H1 (cell line): Measurements from ENCODE around the gene IQCH. TPM values are rescaled to one million over a fixed set of nuclear protein-coding genes. Genes with fewer than 3 reads are reported as not detected.

Experiments used
- CTCF ChIA-PET: fragments of 300-600 bp; sonication (Branson Sonifier 250); formaldehyde crosslinking; loops from one replicate; lab custom pipeline; 2021; ENCODE audit not compliant: partially characterized antibody; lab: Charles Lee
- POLR2A ChIA-PET: fragments of 300-600 bp; sonication (Branson Sonifier 250); formaldehyde crosslinking; loops from one replicate; lab custom pipeline; 2021; ENCODE audit warnings: inconsistent platforms; ENCODE audit not compliant: partially characterized antibody; lab: Charles Lee
- DNase-seq, 2 experiments: peaks; one replicate each; pipeline versions ENCODE4 v3.0.0 to v3.0.0-alpha.2; 2010 to 2022; ENCODE audit warnings: low spot score in 2 of 2, low read depth in 1 of 2, mixed read lengths in 1 of 2
- FAIRE-seq: peaks from 2 replicates; lab custom pipeline; 2011; peaks lifted over from hg19 to GRCh38; lab: Jason Lieb, UNC
- H2AFZ ChIP-seq: 2 replicates; pipeline ENCODE4 v1.8.1; 2012; ENCODE audit warnings: low read length, inconsistent platforms
- H2AK5ac ChIP-seq: 2 replicates; pipeline ENCODE4 v1.6.1; 2013; ENCODE audit warnings: low read depth, low read length
- H2BK120ac ChIP-seq: replicated peaks from 2 replicates; pipeline ENCODE3; 2013; ENCODE audit warnings: low read depth, low read length, inconsistent platforms
- H2BK12ac ChIP-seq: 2 replicates; pipeline ENCODE4 v1.6.1; 2013; ENCODE audit warnings: low read depth, low read length
- H2BK15ac ChIP-seq: 2 replicates; pipeline ENCODE4 v1.6.1; 2013; ENCODE audit warnings: low read length
- H2BK20ac ChIP-seq: 2 replicates; pipeline ENCODE4 v1.6.1; 2013; ENCODE audit warnings: low read length
- H2BK5ac ChIP-seq: 2 replicates; pipeline ENCODE4 v1.6.1; 2013; ENCODE audit warnings: low read depth, low read length
- H3K14ac ChIP-seq: 2 replicates; pipeline ENCODE4 v1.6.1; 2013; ENCODE audit warnings: inconsistent platforms; ENCODE audit not compliant: insufficient read length
- H3K18ac ChIP-seq: 2 replicates; pipeline ENCODE4 v1.6.1; 2013; ENCODE audit warnings: low read length; ENCODE audit errors: extremely low read depth
- H3K23ac ChIP-seq: 2 replicates; pipeline ENCODE4 v1.6.1; 2013; ENCODE audit warnings: inconsistent platforms; ENCODE audit not compliant: insufficient read length
- H3K23me2 ChIP-seq: 2 replicates; pipeline ENCODE4 v1.6.1; 2013; ENCODE audit warnings: low read depth, low read length
- H3K27ac ChIP-seq: 2 replicates; pipeline ENCODE4 v1.6.1; 2011; ENCODE audit warnings: low read depth, low read length, inconsistent platforms
- H3K27me3 ChIP-seq, 4 experiments: replicated peaks in 1 of 4; 1 replicate in 1 of 4; 2 replicates in 3 of 4; pipeline versions ENCODE4 v1.6.1 to v1.8.1; 2011 to 2013; ENCODE audit warnings: low read length in 3 of 4, mild to moderate bottlenecking in 3 of 4, inconsistent platforms in 2 of 4, mixed read lengths in 2 of 4, moderate library complexity in 1 of 4; ENCODE audit not compliant: control insufficient read depth in 3 of 4, insufficient read depth in 3 of 4; ENCODE audit errors: extremely low read depth in 1 of 4
- H3K36me3 ChIP-seq, 4 experiments: 2 replicates each; pipeline versions ENCODE4 v1.6.1 to v1.8.1; 2011 to 2013; ENCODE audit warnings: mild to moderate bottlenecking in 4 of 4, low read length in 3 of 4, moderate library complexity in 2 of 4, control low read depth in 1 of 4, inconsistent platforms in 1 of 4; ENCODE audit not compliant: insufficient read depth in 4 of 4, control insufficient read depth in 2 of 4
- H3K4ac ChIP-seq: replicated peaks from 2 replicates; pipeline ENCODE3; 2013; ENCODE audit warnings: low read length, low read depth, mixed read lengths, inconsistent platforms; ENCODE audit not compliant: insufficient read length
- H3K4me1 ChIP-seq, 4 experiments: replicated peaks in 1 of 4; 1 replicate in 1 of 4; 2 replicates in 3 of 4; pipeline versions ENCODE4 v1.6.1 to v1.8.1; 2011 to 2013; ENCODE audit warnings: low read length in 3 of 4, inconsistent platforms in 2 of 4, mixed read lengths in 1 of 4; ENCODE audit not compliant: insufficient read depth in 4 of 4, control insufficient read depth in 3 of 4
- H3K4me2 ChIP-seq, 2 experiments: 2 replicates each; pipeline versions ENCODE4 v1.6.1 to v1.8.1; 2011 to 2013; ENCODE audit warnings: low read depth in 2 of 2, low read length in 2 of 2, control low read depth in 1 of 2, inconsistent platforms in 1 of 2, mild to moderate bottlenecking in 1 of 2; ENCODE audit not compliant: insufficient read depth in 1 of 2
- H3K4me3 ChIP-seq, 4 experiments: fragments of 200-600, 300-600 bp in 1 of 4; sonication (generic), shearing (Covaris generic), sonication (Bioruptor Twin) in 1 of 4; 2 replicates each; pipeline versions ENCODE4 v1.5.1 to v1.8.1; 2011 to 2016; ENCODE audit warnings: low read length in 4 of 4, low read depth in 3 of 4, control low read depth in 2 of 4, inconsistent platforms in 2 of 4, mild to moderate bottlenecking in 2 of 4, mixed read lengths in 1 of 4, moderate library complexity in 1 of 4; ENCODE audit not compliant: insufficient read depth in 2 of 4; ENCODE audit errors: extremely low read depth in 1 of 4
- H3K56ac ChIP-seq: replicated peaks from 2 replicates; pipeline ENCODE3; 2013; ENCODE audit warnings: low read depth, mild to moderate bottlenecking, mixed read lengths, low read length, inconsistent platforms; ENCODE audit not compliant: insufficient read length
- H3K79me1 ChIP-seq: 2 replicates; pipeline ENCODE4 v1.6.1; 2013; ENCODE audit warnings: low read depth, low read length, control low read depth
- H3K79me2 ChIP-seq, 2 experiments: 2 replicates each; pipeline versions ENCODE4 v1.6.1 to v1.8.1; 2012 to 2013; ENCODE audit warnings: low read length in 2 of 2, mild to moderate bottlenecking in 2 of 2, inconsistent platforms in 1 of 2; ENCODE audit not compliant: insufficient read depth in 2 of 2, control insufficient read depth in 1 of 2
- H3K9ac ChIP-seq, 4 experiments: replicated peaks in 1 of 4; 1 replicate in 1 of 4; 2 replicates in 3 of 4; pipeline versions ENCODE4 v1.6.1 to v1.8.1; 2011 to 2013; ENCODE audit warnings: low read depth in 3 of 4, low read length in 3 of 4, control low read depth in 2 of 4, mild to moderate bottlenecking in 2 of 4, moderate library complexity in 2 of 4, inconsistent platforms in 1 of 4; ENCODE audit errors: extremely low read depth in 1 of 4
- H3K9me3 ChIP-seq, 2 experiments: 2 replicates each; pipeline versions ENCODE4 v1.6.1 to v1.8.1; 2012 to 2013; ENCODE audit warnings: mild to moderate bottlenecking in 2 of 2, moderate library complexity in 2 of 2, control low read depth in 1 of 2, inconsistent platforms in 1 of 2, low read depth in 1 of 2, low read length in 1 of 2, mixed read lengths in 1 of 2; ENCODE audit not compliant: insufficient read depth in 2 of 2
- H4K20me1 ChIP-seq, 2 experiments: replicated peaks in 1 of 2; 2 replicates each; pipeline versions ENCODE3 to v1.8.1; 2011 to 2013; ENCODE audit warnings: inconsistent platforms in 2 of 2, low read length in 2 of 2, mild to moderate bottlenecking in 1 of 2; ENCODE audit not compliant: insufficient read depth in 2 of 2, control insufficient read depth in 1 of 2
- H4K5ac ChIP-seq: 2 replicates; pipeline ENCODE4 v1.6.1; 2013; ENCODE audit warnings: low read length, low read depth, mixed read lengths, inconsistent platforms; ENCODE audit not compliant: insufficient read length
- H4K8ac ChIP-seq: 2 replicates; pipeline ENCODE4 v1.8.0; 2013; ENCODE audit warnings: mild to moderate bottlenecking, moderate library complexity, low read length, inconsistent platforms; ENCODE audit not compliant: insufficient read depth; ENCODE audit errors: extremely low read depth
- H4K91ac ChIP-seq: replicated peaks from 2 replicates; pipeline ENCODE3; 2013; ENCODE audit warnings: low read length, mixed read lengths, inconsistent platforms; ENCODE audit not compliant: insufficient read length
- CEBPB ChIP-seq: IDR thresholded peaks from 2 replicates; pipeline ENCODE4 v1.6.1; 2012; ENCODE audit warnings: low read depth, low read length
- CTCF ChIP-seq, 3 experiments: IDR thresholded peaks; 1 replicate in 2 of 3; 2 replicates in 1 of 3; pipeline versions ENCODE4 v1.5.1 to v1.6.1; 2011; ENCODE audit warnings: low read length in 3 of 3, mild to moderate bottlenecking in 3 of 3, inconsistent platforms in 2 of 3, low read depth in 1 of 3, moderate library complexity in 1 of 3; ENCODE audit not compliant: insufficient read depth in 1 of 3; ENCODE audit errors: control extremely low read depth in 1 of 3
- EP300 ChIP-seq, 2 experiments: IDR thresholded peaks; 1 replicate in 1 of 2; 2 replicates in 1 of 2; pipeline ENCODE4 v1.6.1; 2011 to 2012; ENCODE audit warnings: low read depth in 2 of 2, low read length in 2 of 2, mild to moderate bottlenecking in 2 of 2, borderline replicate concordance in 1 of 2, inconsistent platforms in 1 of 2, moderate library complexity in 1 of 2
- GTF2F1 ChIP-seq: IDR thresholded peaks from 2 replicates; pipeline ENCODE4 v1.6.1; 2012; ENCODE audit warnings: low read depth, low read length, improper control_type of control experiment, borderline replicate concordance
- JUND ChIP-seq: IDR thresholded peaks from 2 replicates; pipeline ENCODE4 v1.6.1; 2011; ENCODE audit warnings: mild to moderate bottlenecking, improper control_type of control experiment, low read length
- KDM1A ChIP-seq: fragments of 200-600, 300-600 bp; sonication (generic); IDR thresholded peaks from 2 replicates; pipeline ENCODE4 v1.7.1; 2016; ENCODE audit warnings: mild to moderate bottlenecking, low read length, borderline replicate concordance
- ZNF274 ChIP-seq: IDR thresholded peaks from 2 replicates; pipeline ENCODE4 v1.7.0; 2012; ENCODE audit warnings: low read length, borderline replicate concordance; ENCODE audit errors: extremely low read depth
- WGBS, 2 experiments: shearing (Covaris generic) in 1 of 2; methylation state at CpG; one replicate each; pipeline versions ENCODE4 v1.1.6 to v1.1.7; 2013 to 2015; ENCODE audit warnings: low lambda C conversion rate in 2 of 2, mixed read lengths in 2 of 2, inconsistent platforms in 1 of 2, low coverage in 1 of 2, missing lambda C conversion rate in 1 of 2; ENCODE audit not compliant: insufficient replicate concordance in 2 of 2, insufficient coverage in 1 of 2, insufficient read length in 1 of 2; ENCODE audit errors: extremely low coverage in 1 of 2, missing lambda C conversion rate in 1 of 2; 5-methylcytosine and 5-hydroxymethylcytosine counted together
- polyA plus RNA-seq, 7 experiments: library from polyadenylated mRNA; depleted of rRNA in 3 of 7; stranded (reverse) in 5 of 7; unstranded in 2 of 7; fragments of >200 nt in 5 of 7; fragments of 200-250 nt in 2 of 7; gene quantifications; 1 replicate in 5 of 7; 2 replicates in 1 of 7; 4 replicates in 1 of 7; pipeline versions ENCODE4 v1.2.1 to v1.2.3, GENCODE V29; 2011 to 2013; ENCODE audit warnings: missing spikeins in 2 of 7, mixed read lengths in 2 of 7
- total RNA-seq: library from RNA; stranded (reverse); fragmentation: NEBNext Ultra II Directional; extraction: Animal tissue kit (Norgen Biotek cat#: 25700); gene quantifications from 2 replicates; pipeline ENCODE4 v1.2.1, GENCODE V29; 2021

The IQCH gene
- total and polyA plus RNA-seq, 2 of the 8 experiments (the other 6 are each of a cell fraction or from before 2014, with no cell fraction given): 0.60 to 1.9 TPM

GRCh38 chr15:67521783-67522568 lies 267.4 kb downstream of the IQCH start:
- H4K5ac ChIP-seq: no peak overlapping the region
- H3K79me2 ChIP-seq: no peaks in the 10 kb centered on the region
- H3K4me3 ChIP-seq: peak overlapping the region; percentile 40 to 71 (median 51)
- H4K8ac ChIP-seq: peak overlapping the region; percentile 96; the same call in 1 of the 2 replicates
- H3K9me3 ChIP-seq: no peaks in the 10 kb centered on the region
- H3K4me2 ChIP-seq: peak overlapping the region; percentile 64 to 97
- H3K27me3 ChIP-seq: peaks cover 0 to 7% (median 4%) of the 10 kb centered on the region in 4 experiments; a peak in 2 of 7 replicates
- H3K18ac ChIP-seq: peak overlapping the region; percentile 89; the same call in 1 of the 2 replicates
- no peak overlapping the region for H2AK5ac ChIP-seq
- H3K56ac ChIP-seq: peak overlapping the region; percentile 64
- no peak overlapping the region for H3K27ac ChIP-seq
- no peak overlapping the region for H3K14ac ChIP-seq
- peaks cover 15% of the 10 kb centered on the region; the same call in 1 of the 2 replicates for H3K23me2 ChIP-seq
- FAIRE-seq (no peak), DNase-seq (no peak)
- H3K36me3 ChIP-seq: no peaks in the 10 kb centered on the region
- H3K79me1 ChIP-seq: no peaks in the 10 kb centered on the region
- H2BK120ac ChIP-seq: no peak overlapping the region
- ChIA-PET POLR2A (interaction anchor here (0.7 to 2.6 kb wide), 8 partner anchors 16 to 240 kb away, joined by 3 to 8 read pairs (median 3); partner anchors contain the start of gene MAP2K5), CTCF (interaction anchor here (0.6 to 1.3 kb wide), 3 partner anchors 21 to 92 kb away, joined by 3 to 4 read pairs (median 3); no protein-coding TSS in a partner anchor)
- WGBS, 2 experiments: 29% methylated on average over 23 of the region's 23 CpGs; no CpG with 5 or more reads in 1 of the 2 experiments
- no peak overlapping the region for H4K91ac ChIP-seq
- H3K4me1 ChIP-seq: peaks cover 0 to 10% (median 1%) of the 10 kb centered on the region in 4 experiments; a peak in 4 of 7 replicates
- H3K4ac ChIP-seq: no peak overlapping the region
- H3K23ac ChIP-seq: no peak overlapping the region
- H2BK12ac ChIP-seq: no peak overlapping the region
- H3K9ac ChIP-seq: peak overlapping the region in 2 of 4 experiments; percentile 17 to 83; a peak in 4 of 7 replicates
- no peak overlapping the region; the same call in 1 of the 2 replicates for H2BK5ac ChIP-seq
- 0 out of 2 replicates have a peak overlapping the region, but pooled peaks have one; percentile 93 for H2AFZ ChIP-seq
- H4K20me1 ChIP-seq: no peaks in the 10 kb centered on the region
- no peak overlapping the region for H2BK15ac ChIP-seq
- no peak overlapping the region for H2BK20ac ChIP-seq
- TF ChIP-seq ZNF274 (no peak), CEBPB (peak; percentile 60; the same call in 1 of the 2 replicates), KDM1A (no peak), GTF2F1 (no peak), CTCF (IDR thresholded peaks at IDR 0.05; ENCODE audit: control extremely low read depth in 1 of 3, insufficient read depth in 1 of 3, low read depth in 1 of 3, low read length in 3 of 3) (peak in 1 of 3 experiments; percentile 14; a peak in 1 of 4 replicates), EP300 (IDR thresholded peaks at IDR 0.05; ENCODE audit: borderline replicate concordance in 1 of 2, low read depth in 2 of 2, low read length in 2 of 2) (no peak), JUND (no peak)
